Ishikawa (cell line): ENCODE results near the gene DPH2.
A peak's percentile ranks its signal among the peaks of the same experiment; 100 is the strongest.

ENCODE experiments used
- CEBPB ChIP-seq: IDR thresholded peaks from 2 replicates; pipeline ENCODE4 v1.6.1; 2012
- CREB1 ChIP-seq: IDR thresholded peaks from 2 replicates; pipeline ENCODE4 v1.6.1; 2012; ENCODE audit warnings: low read depth
- EGR1 ChIP-seq: IDR thresholded peaks from 2 replicates; pipeline ENCODE4 v1.6.1; 2012
- EP300 ChIP-seq: IDR thresholded peaks from 2 replicates; pipeline ENCODE4 v1.6.1; 2012; ENCODE audit warnings: borderline replicate concordance
- FOXM1 ChIP-seq: IDR thresholded peaks from 2 replicates; pipeline ENCODE4 v1.6.1; 2012; ENCODE audit warnings: low read depth, borderline replicate concordance
- MAX ChIP-seq: IDR thresholded peaks from 2 replicates; pipeline ENCODE4 v1.6.1; 2012
- NFIC ChIP-seq: IDR thresholded peaks from 2 replicates; pipeline ENCODE4 v1.6.1; 2012
- RAD21 ChIP-seq: IDR thresholded peaks from 2 replicates; pipeline ENCODE4 v1.6.1; 2012; ENCODE audit warnings: low read depth
- REST ChIP-seq: IDR thresholded peaks from 2 replicates; pipeline ENCODE4 v1.6.1; 2012; ENCODE audit warnings: low read depth, mild to moderate bottlenecking
- TAF1 ChIP-seq: IDR thresholded peaks from 2 replicates; pipeline ENCODE4 v1.6.1; 2012; ENCODE audit warnings: low read depth, mild to moderate bottlenecking
- TCF12 ChIP-seq: IDR thresholded peaks from 2 replicates; pipeline ENCODE4 v1.6.1; 2012; ENCODE audit warnings: low read depth
- TEAD4 ChIP-seq: IDR thresholded peaks from 2 replicates; pipeline ENCODE4 v1.6.1; 2012
- USF1 ChIP-seq: IDR thresholded peaks from 2 replicates; pipeline ENCODE4 v1.6.1; 2012
- YY1 ChIP-seq: IDR thresholded peaks from 2 replicates; pipeline ENCODE4 v1.6.1; 2012; ENCODE audit warnings: low read depth
- ZBTB7A ChIP-seq: IDR thresholded peaks from 2 replicates; pipeline ENCODE4 v1.6.1; 2012; ENCODE audit warnings: low read depth

Gene DPH2

GRCh38 chr1:43993206-43993914 is 23.6 kb downstream of the DPH2 start:
- TF ChIP-seq FOXM1 (no peak), EGR1 (no peak), TAF1 (no peak), RAD21 (no peak), NFIC (no peak), EP300 (no peak), CEBPB (no peak), TEAD4 (no peak), ZBTB7A (no peak), REST (no peak), YY1 (no peak), MAX (no peak), CREB1 (no peak), USF1 (no peak), TCF12 (no peak)

GRCh38 chr1:43994071-43994470 is 24.3 kb downstream of the DPH2 start:
- no peak for TF ChIP-seq YY1
- TF ChIP-seq FOXM1 = no peak
- no peak for TF ChIP-seq CEBPB
- TF ChIP-seq RAD21 = no peak
- no peak for TF ChIP-seq CREB1
- no peak for TF ChIP-seq TEAD4
- TF ChIP-seq REST = no peak
- no peak for TF ChIP-seq ZBTB7A
- TF ChIP-seq TCF12 = no peak
- TF ChIP-seq EP300 = no peak
- no peak for TF ChIP-seq USF1

- no peak for TF ChIP-seq NFIC
- TF ChIP-seq RAD21 = peak; percentile 51
Measured at GRCh38 chr1:43994794-43995790, 25.3 kb downstream of the DPH2 start.

- TF ChIP-seq TCF12 = no peak
- no peak for TF ChIP-seq USF1
- no peak for TF ChIP-seq TAF1
- TF ChIP-seq FOXM1 = no peak
- TF ChIP-seq TEAD4 = no peak
- TF ChIP-seq CEBPB = no peak
- no peak for TF ChIP-seq EGR1
- TF ChIP-seq EP300 = no peak
- TF ChIP-seq MAX = no peak
- TF ChIP-seq ZBTB7A = no peak
- no peak for TF ChIP-seq REST
- no peak for TF ChIP-seq YY1
- no peak for TF ChIP-seq RAD21
- no peak for TF ChIP-seq CREB1
Measured at GRCh38 chr1:43995984-43996732, 26.3 kb downstream of the DPH2 start.
